HG03108 (cell line): ENCODE data around the gene TRIM17.

Experiments used
- ATAC-seq: cut with Tn5 transposase; IDR thresholded peaks from one replicate; pipeline ENCODE4 v1.9.1; 2021; ENCODE audit warnings: moderate library complexity; ENCODE audit not compliant: unreplicated experiment

The TRIM17 gene

GRCh38 chr1:228387321-228387720, 29.3 kb downstream of the TRIM17 start:
- no peak for ATAC-seq

DNA sequence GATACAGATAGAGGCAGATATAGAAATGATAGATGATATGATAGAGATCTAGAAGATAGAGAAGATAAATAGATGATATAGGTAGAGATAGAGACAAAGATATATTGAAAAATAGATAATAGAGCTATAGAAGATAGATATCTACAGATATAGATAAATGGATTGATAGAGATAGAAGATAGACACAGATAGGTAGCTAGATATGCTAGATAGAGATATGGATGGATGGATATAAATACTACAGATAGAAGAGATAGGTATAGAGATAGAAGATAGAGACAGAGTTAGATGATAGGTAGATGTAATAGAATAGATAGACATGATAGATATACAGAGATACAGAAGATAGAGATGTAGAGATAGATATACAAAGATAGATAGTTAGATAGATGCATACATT, 31.4 kb downstream of the TRIM17 start:
- no peak for ATAC-seq

- ATAC-seq, result no peak
Observed at GRCh38 chr1:228383773-228384172, 32.9 kb downstream of the TRIM17 start.

DNA sequence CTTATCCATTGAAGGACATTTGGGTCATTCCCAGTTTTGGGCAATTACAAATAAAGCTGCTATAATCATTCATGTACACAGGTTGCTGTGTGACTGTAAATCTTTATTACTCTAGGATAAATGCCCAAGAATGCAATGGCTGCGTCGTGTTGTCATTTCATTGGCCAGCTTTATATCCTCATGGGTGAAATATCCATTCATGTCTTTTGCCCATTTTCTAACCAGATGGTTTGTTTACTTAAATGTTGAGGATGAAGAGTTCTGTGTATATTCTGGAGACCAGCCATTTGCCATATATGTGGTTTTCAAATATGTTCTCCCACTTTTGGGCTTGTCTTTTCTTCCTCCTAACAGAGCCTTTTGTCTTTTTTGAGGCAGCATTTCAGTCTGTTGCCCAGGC, 35.3 kb downstream of the TRIM17 start:
- no peak for ATAC-seq

DNA sequence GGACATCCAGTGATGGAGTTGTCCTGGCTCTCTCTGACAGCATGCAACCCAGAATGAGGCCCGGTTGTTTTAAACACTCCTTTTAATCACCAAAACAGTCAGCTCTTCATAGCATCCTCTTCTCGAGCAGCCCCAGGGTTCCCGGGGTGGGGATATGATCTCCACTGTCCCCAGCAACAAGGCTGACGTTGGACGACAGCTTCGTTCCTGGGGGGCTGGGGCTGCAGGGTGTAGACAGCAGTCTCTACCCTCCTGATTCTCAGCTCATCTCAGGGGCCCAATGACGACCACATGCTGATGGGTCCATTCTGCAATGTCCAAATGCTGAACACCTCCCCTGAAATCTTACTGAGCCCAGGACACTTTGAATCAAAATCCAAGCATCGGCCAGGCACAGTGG, 37.0 kb downstream of the TRIM17 start:
- no peak for ATAC-seq

DNA sequence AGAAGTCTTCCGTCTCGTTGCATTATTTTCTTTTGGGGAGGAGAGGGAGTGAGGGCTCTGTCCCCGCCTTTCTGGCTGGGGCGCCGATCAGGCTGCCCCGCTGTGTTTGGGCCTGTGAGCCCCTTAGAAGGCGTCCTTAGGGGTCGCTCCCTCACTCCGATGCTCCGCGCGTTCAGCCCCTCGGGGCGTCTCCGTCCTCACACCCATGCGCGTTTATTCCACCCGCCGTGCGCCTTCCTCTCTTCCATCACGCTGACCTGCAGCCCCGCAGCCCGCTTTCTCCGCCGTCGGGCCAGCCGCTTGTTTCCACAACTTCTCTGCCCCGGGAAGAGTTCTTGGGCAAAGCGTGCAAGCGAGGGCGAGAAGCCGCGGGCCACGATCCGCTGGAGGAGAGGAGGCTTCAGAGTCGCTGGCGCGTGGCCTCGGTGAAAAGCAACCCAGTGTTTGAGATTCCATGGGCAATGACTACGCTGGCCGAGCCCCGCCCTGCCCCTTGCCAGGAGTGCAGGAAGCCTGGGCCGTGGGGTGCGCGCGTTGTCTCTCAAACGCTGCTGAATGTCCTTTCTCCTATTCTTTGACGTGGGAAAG, 37.7 kb downstream of the TRIM17 start:
- ATAC-seq, result no peak

GRCh38 chr1:228378090-228378872, 38.4 kb downstream of the TRIM17 start:
- ATAC-seq, result no peak

DNA sequence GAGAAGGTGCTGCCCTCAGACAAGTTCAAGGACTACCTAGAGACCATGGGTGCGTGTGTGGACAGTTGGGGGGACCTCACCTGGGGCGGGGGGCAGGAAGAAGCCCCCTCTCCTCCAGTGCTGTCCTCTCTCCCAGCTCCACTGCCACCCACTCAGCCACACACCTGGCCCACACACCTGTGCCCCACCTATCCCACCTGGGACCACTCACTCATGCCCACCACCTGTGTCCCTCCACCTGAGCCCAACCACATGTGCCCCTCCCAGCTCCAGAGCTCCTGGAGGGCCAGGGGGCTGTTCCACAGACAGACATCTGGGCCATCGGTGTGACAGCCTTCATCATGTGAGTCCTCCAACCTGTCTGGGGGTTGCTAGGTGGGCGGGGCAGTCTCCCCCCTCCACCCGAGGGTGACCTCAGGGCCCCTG, 39.0 kb downstream of the TRIM17 start:
- ATAC-seq, result no peak

- ATAC-seq, result no peak
Observed at GRCh38 chr1:228376651-228377631, 39.7 kb downstream of the TRIM17 start.

- ATAC-seq, result no peak
Observed at GRCh38 chr1:228376262-228376628, 40.4 kb downstream of the TRIM17 start.

DNA sequence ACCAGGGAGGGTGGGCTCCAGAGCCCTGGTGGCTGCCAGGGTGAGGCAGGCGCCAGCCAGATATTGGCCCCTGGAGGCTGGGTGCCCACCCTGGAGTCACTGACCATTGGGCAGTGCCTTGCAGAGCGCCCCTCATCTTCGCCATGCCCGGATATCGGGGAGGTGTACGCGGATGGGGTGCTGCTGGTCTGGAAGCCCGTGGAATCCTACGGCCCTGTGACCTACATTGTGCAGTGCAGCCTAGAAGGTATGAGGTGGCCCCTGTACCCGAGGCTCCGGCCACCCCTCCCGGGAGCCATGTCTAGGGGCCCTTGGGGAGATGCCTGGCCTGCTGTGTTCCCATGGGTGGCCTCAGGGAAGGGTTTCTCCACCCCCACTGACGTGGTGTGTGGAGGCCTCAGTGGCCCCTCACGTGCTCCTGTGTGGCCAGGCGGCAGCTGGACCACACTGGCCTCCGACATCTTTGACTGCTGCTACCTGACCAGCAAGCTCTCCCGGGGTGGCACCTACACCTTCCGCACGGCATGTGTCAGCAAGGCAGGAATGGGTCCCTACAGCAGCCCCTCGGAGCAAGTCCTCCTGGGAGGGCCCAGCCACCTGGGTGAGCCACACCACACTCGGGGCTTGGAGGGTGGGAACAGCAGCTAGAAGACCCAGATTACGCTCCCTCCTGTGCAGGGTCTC, 40.9 kb downstream of the TRIM17 start:
- ATAC-seq, result no peak

- no peak for ATAC-seq
Observed at GRCh38 chr1:228374711-228375577, 41.7 kb downstream of the TRIM17 start.

DNA sequence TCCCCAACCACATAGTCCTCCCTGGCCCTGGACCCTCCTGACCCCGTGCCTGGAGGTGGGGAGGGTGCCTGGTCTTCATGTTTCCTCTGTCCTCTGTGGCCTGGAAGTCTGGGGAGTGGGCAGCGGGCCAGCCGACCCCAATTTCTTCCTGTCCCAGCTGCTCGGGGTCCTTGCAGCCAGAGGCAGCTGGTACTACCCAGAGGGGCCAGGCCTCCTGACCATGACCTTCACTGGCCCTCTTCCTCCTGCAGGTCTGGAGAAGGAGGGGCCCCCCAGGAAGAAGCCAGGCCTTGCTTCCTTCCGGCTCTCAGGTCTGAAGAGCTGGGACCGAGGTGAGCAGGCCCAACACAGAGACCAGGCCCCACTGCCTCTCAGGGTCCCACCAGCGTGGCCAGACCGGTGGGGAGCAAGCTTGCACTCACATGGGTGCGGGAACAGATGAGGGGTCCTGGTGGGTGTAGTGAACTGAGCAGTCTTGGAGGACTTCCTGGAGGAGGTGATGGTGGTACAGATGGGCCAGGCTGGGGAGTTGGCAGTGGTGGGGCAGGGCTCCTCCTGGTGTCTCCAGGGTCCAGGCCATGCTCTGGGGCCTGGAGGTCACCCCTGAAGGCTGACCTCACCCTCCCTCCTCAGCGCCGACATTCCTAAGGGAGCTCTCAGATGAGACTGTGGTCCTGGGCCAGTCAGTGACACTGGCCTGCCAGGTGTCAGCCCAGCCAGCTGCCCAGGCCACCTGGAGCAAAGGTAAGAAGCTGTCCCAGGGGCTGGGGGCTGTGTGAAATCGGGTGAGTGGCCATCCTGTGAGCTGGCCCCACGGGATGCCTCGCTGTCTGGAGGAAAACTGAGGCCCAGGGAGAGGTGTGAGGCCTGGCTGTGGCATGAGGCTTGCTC, 42.7 kb downstream of the TRIM17 start:
- no peak for ATAC-seq

- no peak for ATAC-seq
Observed at GRCh38 chr1:228373004-228373680, 43.5 kb downstream of the TRIM17 start.

DNA sequence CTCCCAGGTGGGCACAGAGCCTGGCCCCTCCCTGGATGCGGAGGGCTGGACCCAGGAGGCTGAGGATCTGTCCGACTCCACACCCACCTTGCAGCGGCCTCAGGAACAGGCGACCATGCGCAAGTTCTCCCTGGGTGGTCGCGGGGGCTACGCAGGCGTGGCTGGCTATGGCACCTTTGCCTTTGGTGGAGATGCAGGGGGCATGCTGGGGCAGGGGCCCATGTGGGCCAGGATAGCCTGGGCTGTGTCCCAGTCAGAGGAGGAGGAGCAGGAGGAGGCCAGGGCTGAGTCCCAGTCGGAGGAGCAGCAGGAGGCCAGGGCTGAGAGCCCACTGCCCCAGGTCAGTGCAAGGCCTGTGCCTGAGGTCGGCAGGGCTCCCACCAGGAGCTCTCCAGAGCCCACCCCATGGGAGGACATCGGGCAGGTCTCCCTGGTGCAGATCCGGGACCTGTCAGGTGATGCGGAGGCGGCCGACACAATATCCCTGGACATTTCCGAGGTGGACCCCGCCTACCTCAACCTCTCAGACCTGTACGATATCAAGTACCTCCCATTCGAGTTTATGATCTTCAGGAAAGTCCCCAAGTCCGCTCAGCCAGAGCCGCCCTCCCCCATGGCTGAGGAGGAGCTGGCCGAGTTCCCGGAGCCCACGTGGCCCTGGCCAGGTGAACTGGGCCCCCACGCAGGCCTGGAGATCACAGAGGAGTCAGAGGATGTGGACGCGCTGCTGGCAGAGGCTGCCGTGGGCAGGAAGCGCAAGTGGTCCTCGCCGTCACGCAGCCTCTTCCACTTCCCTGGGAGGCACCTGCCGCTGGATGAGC, 44.3 kb downstream of the TRIM17 start:
- no peak for ATAC-seq

DNA sequence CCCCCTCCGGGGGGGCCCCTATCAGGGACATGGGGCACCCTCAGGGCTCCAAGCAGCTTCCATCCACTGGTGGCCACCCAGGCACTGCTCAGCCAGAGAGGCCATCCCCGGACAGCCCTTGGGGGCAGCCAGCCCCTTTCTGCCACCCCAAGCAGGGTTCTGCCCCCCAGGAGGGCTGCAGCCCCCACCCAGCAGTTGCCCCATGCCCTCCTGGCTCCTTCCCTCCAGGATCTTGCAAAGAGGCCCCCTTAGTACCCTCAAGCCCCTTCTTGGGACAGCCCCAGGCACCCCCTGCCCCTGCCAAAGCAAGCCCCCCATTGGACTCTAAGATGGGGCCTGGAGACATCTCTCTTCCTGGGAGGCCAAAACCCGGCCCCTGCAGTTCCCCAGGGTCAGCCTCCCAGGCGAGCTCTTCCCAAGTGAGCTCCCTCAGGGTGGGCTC, 44.9 kb downstream of the TRIM17 start:
- ATAC-seq, result no peak

DNA sequence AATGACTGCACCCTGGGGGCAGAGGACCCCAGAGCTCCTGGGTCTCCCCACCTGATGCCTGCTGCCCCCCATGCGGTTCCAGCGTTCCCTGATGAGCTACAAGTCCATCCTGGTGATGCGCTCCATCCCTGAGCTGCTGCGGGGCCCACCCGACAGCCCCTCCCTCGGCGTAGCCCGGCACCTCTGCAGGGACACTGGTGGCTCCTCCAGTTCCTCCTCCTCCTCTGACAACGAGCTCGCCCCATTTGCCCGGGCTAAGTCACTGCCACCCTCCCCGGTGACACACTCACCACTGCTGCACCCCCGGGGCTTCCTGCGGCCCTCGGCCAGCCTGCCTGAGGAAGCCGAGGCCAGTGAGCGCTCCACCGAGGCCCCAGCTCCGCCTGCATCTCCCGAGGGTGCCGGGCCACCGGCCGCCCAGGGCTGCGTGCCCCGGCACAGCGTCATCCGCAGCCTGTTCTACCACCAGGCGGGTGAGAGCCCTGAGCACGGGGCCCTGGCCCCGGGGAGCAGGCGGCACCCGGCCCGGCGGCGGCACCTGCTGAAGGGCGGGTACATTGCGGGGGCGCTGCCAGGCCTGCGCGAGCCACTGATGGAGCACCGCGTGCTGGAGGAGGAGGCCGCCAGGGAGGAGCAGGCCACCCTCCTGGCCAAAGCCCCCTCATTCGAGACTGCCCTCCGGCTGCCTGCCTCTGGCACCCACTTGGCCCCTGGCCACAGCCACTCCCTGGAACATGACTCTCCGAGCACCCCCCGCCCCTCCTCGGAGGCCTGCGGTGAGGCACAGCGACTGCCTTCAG, 45.5 kb downstream of the TRIM17 start:
- no peak for ATAC-seq
